ENCODE results near the gene PPCDC. TPM values are rescaled to one million over a fixed set of nuclear protein-coding genes. Genes with fewer than 3 reads are reported as not detected.

The PPCDC gene
- total RNA-seq, 1 donor from 2014 or later: 25.0 TPM

DNA sequence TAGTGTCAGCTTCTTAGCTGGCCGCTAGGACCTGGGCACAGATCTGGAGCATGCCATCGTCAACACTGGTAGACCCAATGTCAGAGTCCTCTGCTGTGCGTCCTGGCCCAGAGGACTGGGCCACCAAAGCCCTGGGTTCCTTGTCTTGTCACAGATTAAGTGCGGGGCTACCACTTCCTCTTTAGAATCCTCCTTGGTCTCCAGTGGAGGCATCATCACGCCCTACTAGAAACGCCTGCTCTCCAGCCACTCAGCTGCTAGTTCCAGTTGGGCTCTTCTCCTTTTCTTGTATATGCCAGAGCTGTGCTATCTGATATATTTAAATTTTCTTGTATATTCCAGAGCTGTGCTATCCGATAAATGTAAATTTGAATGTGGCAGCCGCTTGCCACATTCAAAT, 11.2 kb downstream of the PPCDC start:
- Mint-ChIP-seq H3K4me1 (ENCODE audit: low read depth) (peaks cover 63% of the 10 kb centered on the region), H3K27ac (no peak overlapping the region), H3K36me3 (ENCODE audit: low read depth) (peaks cover 25% of the 10 kb centered on the region), H3K9me3 (no peaks in the 10 kb centered on the region), H3K4me3 (no peak overlapping the region), H3K27me3 (ENCODE audit: insufficient read depth) (no peaks in the 10 kb centered on the region)
- intact Hi-C loops (cut with micrococcal nuclease): no loop called here
- no peak for DNase-seq (ENCODE audit: low spot score)

DNA sequence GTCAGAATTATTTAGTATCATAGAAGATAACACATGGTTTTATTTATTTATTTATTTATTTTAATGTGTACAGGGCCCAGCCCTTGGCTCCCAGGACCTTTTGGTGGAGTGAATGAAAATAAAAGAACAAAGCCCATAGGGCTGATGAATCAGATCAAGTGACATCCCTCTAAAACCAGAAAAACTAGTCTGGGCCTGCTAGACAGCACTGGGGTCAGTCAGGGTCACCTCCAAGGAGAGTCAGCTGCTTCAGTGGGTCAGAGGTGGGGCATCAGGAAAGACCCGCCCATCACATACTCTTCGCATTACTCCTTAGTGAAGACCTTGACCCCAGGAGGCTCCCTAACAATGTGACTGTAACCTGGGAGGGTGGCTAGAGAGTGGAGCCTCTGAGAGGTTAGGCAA, 12.8 kb downstream of the PPCDC start:
- DNase-seq (ENCODE audit: low spot score): no peak
- Mint-ChIP-seq H3K27me3 (ENCODE audit: insufficient read depth) (no peaks in the 10 kb centered on the region), H3K9me3 (no peaks in the 10 kb centered on the region), H3K4me3 (no peak overlapping the region), H3K36me3 (ENCODE audit: low read depth) (peaks cover 21% of the 10 kb centered on the region), H3K4me1 (ENCODE audit: low read depth) (peaks cover 62% of the 10 kb centered on the region), H3K27ac (peak overlapping the region; percentile 41)
- intact Hi-C loops (cut with micrococcal nuclease): no loop called here

DNA sequence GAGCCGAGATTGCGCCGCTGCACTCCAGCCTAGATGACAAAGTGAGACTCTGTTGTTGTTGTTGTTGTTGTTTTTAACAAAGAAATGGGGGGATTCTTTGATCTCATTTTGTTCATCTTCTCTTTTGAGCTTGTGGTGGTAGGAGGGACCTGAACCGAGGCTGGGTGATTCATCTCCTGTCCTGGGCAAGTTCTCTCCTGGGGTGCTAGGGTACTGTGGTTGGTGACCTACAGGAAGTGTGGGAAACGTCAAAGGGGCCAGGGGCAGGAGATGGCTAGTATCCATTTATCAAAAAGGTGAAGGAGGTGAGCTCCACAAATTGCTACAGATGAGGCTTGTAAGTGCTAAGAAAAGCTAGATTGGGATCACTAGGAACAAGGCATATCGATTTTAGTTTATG, 14.3 kb downstream of the PPCDC start:
- no peaks in the 10 kb centered on the region for H3K27me3 Mint-ChIP-seq (ENCODE audit: insufficient read depth)
- DNase-seq (ENCODE audit: low spot score): peak; percentile 24
- H3K4me3 Mint-ChIP-seq: peak overlapping the region; percentile 19
- peak overlapping the region; percentile 64 for H3K27ac Mint-ChIP-seq
- peaks cover 60% of the 10 kb centered on the region for H3K4me1 Mint-ChIP-seq (ENCODE audit: low read depth)
- no peaks in the 10 kb centered on the region for H3K9me3 Mint-ChIP-seq
- H3K36me3 Mint-ChIP-seq (ENCODE audit: low read depth): peaks cover 17% of the 10 kb centered on the region
- intact Hi-C loops (cut with micrococcal nuclease): no loop called here

DNA sequence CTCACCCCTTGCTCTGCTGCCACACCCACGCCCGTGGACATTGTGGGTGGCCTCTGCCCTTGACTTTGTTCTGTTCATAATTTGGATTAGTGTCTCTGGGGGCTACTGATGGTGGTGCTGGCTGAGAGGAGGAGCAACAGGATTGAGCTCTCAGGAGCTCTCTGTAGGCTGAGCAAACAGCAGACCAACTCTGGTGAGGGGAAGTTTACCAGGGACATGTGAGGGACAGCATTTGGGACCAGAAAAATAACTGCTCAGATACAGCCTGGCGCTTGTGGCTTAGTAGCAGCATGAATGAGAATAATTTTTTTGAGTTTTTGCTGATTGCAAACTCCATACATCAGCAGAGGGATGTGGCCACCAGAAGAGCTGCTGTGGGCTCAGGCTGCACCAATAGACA, 14.8 kb downstream of the PPCDC start:
- Mint-ChIP-seq H3K27me3 (ENCODE audit: insufficient read depth) (no peaks in the 10 kb centered on the region), H3K9me3 (no peaks in the 10 kb centered on the region), H3K27ac (no peak overlapping the region), H3K4me1 (ENCODE audit: low read depth) (peaks cover 63% of the 10 kb centered on the region), H3K4me3 (no peak overlapping the region), H3K36me3 (ENCODE audit: low read depth) (peaks cover 17% of the 10 kb centered on the region)
- no peak for DNase-seq (ENCODE audit: low spot score)
- intact Hi-C loops (cut with micrococcal nuclease): no loop called here

DNA sequence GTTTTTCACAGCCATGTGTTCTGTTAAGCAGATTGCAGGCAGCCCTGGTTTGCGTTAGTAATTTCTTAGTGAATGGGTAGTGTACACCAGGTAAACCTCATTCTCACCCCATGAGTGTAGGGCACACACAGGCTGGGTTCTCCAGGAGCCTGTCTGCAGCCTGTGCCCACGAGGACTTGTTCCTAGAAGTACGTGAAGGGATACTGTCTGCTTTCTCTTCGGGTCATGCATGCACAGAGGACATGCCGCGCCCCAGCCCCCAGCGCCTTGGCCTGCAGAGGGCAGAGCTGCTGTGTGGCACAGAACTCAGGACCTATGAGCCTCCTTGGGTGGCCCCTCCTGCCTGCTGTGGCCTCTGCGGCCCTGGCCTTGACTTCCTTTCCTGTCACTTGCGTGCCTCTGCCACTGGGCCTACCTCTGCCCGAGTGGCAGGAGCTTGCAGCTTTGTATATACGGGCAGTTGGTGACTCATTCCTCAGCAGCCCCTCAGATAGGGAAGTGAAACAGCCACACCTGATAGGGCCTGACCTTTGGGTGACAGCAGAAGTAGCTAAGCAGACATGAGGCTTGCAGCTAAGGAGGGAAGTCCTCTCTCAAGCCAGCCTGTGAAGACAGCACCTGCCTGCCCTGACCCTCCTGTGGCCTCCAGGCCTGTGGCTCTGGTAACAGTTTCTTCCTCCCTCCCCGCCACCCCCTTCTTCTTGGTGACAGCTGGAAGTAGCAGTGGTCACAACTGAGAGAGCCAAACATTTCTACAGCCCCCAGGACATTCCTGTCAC, 19.5 kb downstream of the PPCDC start:
- Mint-ChIP-seq H3K4me1 (ENCODE audit: low read depth) (peaks cover 87% of the 10 kb centered on the region), H3K27ac (peak overlapping the region; percentile 77), H3K9me3 (no peaks in the 10 kb centered on the region), H3K4me3 (peak overlapping the region; percentile 41), H3K36me3 (ENCODE audit: low read depth) (peaks cover 11% of the 10 kb centered on the region), H3K27me3 (ENCODE audit: insufficient read depth) (no peaks in the 10 kb centered on the region)
- DNase-seq (ENCODE audit: low spot score): peak; percentile 71
- intact Hi-C loops (cut with micrococcal nuclease): loop anchor here (1.0 to 2.0 kb wide), 4 partner anchors 14 to 161 kb away; no protein-coding TSS in a partner anchor

DNA sequence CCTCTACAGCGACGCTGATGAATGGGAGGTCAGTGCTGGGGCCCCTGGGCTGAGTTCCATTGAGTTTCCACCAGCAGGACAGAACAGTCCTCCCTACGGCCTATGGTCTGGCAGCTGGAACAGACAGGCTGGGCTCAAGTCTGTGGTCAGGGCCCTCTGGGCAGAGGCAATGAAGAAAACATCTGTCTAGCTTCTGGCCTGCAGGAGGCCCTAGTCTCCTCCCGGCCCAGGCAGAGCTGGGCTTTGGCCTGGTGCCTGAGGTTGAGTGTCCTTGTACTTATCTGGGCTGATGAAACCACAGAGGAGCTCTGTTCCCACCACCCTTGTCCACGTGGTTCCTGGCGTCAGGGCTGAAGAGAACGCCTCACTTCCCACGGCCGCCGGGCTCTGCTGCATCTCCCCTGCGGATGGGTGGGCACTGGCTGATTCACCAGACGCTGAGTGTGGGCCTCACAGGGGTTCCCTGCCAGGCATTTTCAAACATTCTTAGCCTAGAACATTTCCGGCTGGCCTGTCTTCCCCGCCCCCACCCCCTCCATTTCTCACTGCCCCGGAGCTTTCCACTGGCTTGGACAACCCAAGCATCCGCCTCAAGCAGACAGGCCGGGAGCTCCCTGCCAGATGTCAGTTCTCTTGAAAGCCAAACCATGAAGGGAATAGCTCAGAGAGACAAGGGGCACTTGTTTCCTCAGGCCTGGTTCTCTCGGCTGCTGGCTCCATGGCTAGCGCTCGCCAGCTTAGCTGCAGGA, 20.3 kb downstream of the PPCDC start:
- H3K9me3 Mint-ChIP-seq: no peaks in the 10 kb centered on the region
- no peak for DNase-seq (ENCODE audit: low spot score)
- intact Hi-C loops (cut with micrococcal nuclease): loop anchor here (1.0 to 2.0 kb wide), 4 partner anchors 14 to 161 kb away; no protein-coding TSS in a partner anchor
- peak overlapping the region; percentile 77 for H3K27ac Mint-ChIP-seq
- H3K4me3 Mint-ChIP-seq: peak overlapping the region; percentile 41
- H3K36me3 Mint-ChIP-seq (ENCODE audit: low read depth): peaks cover 10% of the 10 kb centered on the region
- H3K4me1 Mint-ChIP-seq (ENCODE audit: low read depth): peaks cover 82% of the 10 kb centered on the region
- no peaks in the 10 kb centered on the region for H3K27me3 Mint-ChIP-seq (ENCODE audit: insufficient read depth)

DNA sequence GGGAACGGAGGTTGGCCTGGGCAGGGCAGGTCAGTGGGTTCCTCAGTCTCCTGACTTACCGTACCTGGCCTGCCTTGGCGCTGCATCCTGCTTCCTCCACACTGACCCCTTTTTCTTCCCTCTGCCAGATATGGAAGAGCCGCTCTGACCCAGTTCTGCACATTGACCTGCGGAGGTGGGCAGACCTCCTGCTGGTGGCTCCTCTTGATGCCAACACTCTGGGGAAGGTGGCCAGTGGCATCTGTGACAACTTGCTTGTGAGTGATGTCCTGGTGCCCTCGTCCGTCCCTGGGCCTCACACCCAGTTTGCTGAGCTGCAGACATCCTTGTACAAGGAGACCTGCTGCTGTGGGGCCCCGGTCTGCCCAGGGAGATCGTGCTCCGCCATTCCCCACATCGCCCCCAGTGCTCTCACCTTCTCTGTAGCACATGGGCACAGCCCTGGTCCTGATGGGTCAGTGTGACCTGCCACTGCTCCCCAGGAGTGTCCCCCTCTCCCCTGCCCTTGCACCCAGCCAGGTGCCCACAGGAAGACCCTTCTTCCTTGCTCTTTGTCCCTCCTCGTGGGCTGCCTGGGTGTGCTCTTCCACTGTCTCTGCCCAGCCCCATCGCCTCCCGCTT, 21.0 kb downstream of the PPCDC start:
- no peaks in the 10 kb centered on the region for H3K9me3 Mint-ChIP-seq
- peak overlapping the region; percentile 41 for H3K4me3 Mint-ChIP-seq
- intact Hi-C loops (cut with micrococcal nuclease): no loop called here
- peaks cover 75% of the 10 kb centered on the region for H3K4me1 Mint-ChIP-seq (ENCODE audit: low read depth)
- H3K36me3 Mint-ChIP-seq (ENCODE audit: low read depth): peaks cover 13% of the 10 kb centered on the region
- peak overlapping the region; percentile 79 for H3K27ac Mint-ChIP-seq
- DNase-seq (ENCODE audit: low spot score): no peak
- no peaks in the 10 kb centered on the region for H3K27me3 Mint-ChIP-seq (ENCODE audit: insufficient read depth)

DNA sequence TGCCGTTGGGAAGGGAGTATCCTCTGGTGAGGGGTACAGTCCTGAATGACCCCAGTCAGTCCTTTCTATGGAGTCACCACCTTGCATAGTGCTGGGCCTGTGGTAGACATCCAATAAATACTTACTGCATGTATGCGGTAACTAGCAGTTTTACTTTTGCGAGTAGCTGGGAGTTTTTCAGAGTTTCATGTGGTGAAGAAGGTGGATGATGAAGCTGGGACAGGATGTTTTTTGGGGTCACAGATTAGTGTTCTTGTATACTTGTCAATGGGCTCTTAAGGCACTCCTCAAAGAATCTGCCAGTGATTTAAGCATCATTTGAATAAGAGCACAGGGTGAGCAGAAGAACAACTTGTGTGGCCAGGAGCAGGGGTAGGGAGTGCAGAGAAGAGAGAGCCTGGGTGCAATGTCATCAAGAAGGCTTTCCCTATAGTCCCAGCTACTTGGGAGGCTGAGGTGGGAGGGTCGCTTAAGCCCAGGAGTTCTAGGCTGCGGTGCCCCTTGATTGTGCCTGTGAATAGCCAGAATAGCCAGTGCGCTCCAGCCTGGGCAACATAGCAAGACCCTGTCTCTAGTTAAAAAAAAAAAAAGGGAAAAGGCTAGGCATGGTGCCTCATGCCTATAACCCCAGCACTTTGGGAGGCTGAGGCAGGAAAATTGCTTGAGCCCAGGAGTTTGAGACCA, 22.1 kb downstream of the PPCDC start:
- DNase-seq (ENCODE audit: low spot score): peak; percentile 30
- Mint-ChIP-seq H3K27me3 (ENCODE audit: insufficient read depth) (no peaks in the 10 kb centered on the region), H3K27ac (peak overlapping the region; percentile 79), H3K4me3 (peak overlapping the region; percentile 41), H3K36me3 (ENCODE audit: low read depth) (peaks cover 15% of the 10 kb centered on the region), H3K9me3 (no peaks in the 10 kb centered on the region), H3K4me1 (ENCODE audit: low read depth) (peaks cover 68% of the 10 kb centered on the region)
- intact Hi-C loops (cut with micrococcal nuclease): no loop called here

DNA sequence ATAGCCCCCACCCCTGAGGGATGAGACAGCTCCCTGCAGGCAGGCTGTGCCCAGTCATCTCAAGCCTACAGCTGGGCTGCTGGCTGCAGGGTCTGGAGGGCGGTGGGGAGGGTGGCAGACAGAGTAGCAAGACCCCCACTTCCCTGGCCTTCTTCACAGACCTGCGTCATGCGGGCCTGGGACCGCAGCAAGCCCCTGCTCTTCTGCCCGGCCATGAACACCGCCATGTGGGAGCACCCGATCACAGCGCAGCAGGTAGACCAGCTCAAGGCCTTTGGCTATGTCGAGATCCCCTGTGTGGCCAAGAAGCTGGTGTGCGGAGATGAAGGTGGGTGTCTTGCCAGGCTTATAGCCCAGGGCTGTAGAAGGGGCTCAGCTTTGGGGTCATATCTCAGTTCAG, 25.0 kb downstream of the PPCDC start:
- DNase-seq (ENCODE audit: low spot score): no peak
- Mint-ChIP-seq H3K36me3 (ENCODE audit: low read depth) (peaks cover 20% of the 10 kb centered on the region), H3K27me3 (ENCODE audit: insufficient read depth) (no peaks in the 10 kb centered on the region), H3K4me3 (no peak overlapping the region), H3K27ac (no peak overlapping the region), H3K9me3 (no peaks in the 10 kb centered on the region), H3K4me1 (ENCODE audit: low read depth) (peaks cover 45% of the 10 kb centered on the region)
- intact Hi-C loops (cut with micrococcal nuclease): no loop called here

DNA sequence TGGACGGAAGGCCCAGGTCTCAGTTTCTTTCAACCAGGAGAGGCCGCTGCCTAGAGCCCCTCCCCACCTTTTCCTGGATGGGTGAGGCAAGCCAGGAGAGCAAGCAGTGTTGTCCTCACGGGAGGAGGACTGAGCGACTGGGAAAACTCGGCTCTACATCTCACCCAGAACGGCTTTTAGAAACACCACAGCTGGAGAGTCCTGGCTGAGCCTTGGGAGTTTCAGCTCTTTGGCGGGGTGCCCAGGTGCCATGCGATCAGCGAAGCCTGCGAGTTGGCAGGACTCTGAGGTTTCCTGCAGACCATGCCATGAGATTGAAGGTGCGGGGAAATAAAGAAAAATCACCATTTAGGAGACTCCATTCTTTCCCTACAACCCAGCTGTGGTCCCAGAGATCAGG, 26.0 kb downstream of the PPCDC start:
- no peak for DNase-seq (ENCODE audit: low spot score)
- Mint-ChIP-seq H3K4me3 (no peak overlapping the region), H3K27ac (no peak overlapping the region), H3K9me3 (no peaks in the 10 kb centered on the region), H3K4me1 (ENCODE audit: low read depth) (peaks cover 39% of the 10 kb centered on the region), H3K36me3 (ENCODE audit: low read depth) (peaks cover 23% of the 10 kb centered on the region), H3K27me3 (ENCODE audit: insufficient read depth) (no peaks in the 10 kb centered on the region)
- intact Hi-C loops (cut with micrococcal nuclease): no loop called here

DNA sequence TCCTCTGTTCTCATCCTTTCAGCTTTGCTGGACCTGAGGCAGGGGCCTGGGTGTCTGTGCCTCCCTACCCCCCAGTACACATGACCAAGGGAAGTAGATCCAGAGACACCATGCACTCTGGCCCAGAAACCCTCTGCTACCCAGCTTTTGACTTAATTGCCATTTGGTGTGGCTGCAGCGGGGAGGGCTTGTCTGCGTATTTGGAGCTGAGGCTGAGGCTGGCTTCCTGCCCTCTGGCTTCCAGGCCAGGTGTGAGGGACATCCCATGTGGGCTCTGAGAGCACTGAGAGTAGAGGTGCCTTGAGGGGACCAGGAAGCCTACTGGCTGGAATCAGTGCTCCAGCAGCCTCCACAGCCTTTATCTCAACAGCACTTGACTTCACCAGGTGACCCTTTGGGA, 26.9 kb downstream of the PPCDC start:
- DNase-seq (ENCODE audit: low spot score): no peak
- H3K36me3 Mint-ChIP-seq (ENCODE audit: low read depth): peaks cover 18% of the 10 kb centered on the region
- no peaks in the 10 kb centered on the region for H3K9me3 Mint-ChIP-seq
- H3K4me3 Mint-ChIP-seq: no peak overlapping the region
- H3K27me3 Mint-ChIP-seq (ENCODE audit: insufficient read depth): no peaks in the 10 kb centered on the region
- no peak overlapping the region for H3K27ac Mint-ChIP-seq
- intact Hi-C loops (cut with micrococcal nuclease): no loop called here
- peaks cover 34% of the 10 kb centered on the region for H3K4me1 Mint-ChIP-seq (ENCODE audit: low read depth)

DNA sequence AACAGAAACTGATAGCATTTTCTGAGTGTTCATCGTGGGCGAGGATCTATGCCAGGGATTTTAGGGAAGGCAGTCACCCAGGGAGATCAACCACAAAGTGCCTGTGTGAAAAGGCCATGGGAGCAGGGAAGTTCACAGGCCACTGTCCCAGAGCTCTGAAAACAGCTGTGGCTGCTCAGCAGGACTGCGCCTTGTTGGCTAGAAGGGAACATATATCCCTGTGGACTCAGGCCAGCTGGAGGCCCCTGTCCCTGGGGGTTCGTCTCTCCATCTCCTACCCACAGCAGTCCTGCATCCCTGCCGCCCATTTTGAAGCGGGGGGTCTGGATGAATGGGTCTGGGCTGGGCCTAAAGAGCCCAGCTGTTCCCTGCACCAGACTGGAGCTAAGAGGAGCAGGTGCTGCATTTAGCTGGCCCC, 27.8 kb downstream of the PPCDC start:
- peaks cover 37% of the 10 kb centered on the region for H3K4me1 Mint-ChIP-seq (ENCODE audit: low read depth)
- intact Hi-C loops (cut with micrococcal nuclease): no loop called here
- no peaks in the 10 kb centered on the region for H3K9me3 Mint-ChIP-seq
- no peaks in the 10 kb centered on the region for H3K27me3 Mint-ChIP-seq (ENCODE audit: insufficient read depth)
- DNase-seq (ENCODE audit: low spot score): no peak
- no peak overlapping the region for H3K4me3 Mint-ChIP-seq
- H3K27ac Mint-ChIP-seq: no peak overlapping the region
- peaks cover 21% of the 10 kb centered on the region for H3K36me3 Mint-ChIP-seq (ENCODE audit: low read depth)
